Gastroesophageal sphincter (tissue), 4 donors: ENCODE measurements around the gene MED10. TPM values are rescaled to one million over a fixed set of nuclear protein-coding genes. Genes with fewer than 3 reads are reported as not detected.
A peak's percentile ranks its signal among the peaks of the same experiment; 100 is the strongest.

Source experiments
- ATAC-seq: fragments of 150-250 bp; one replicate; pipeline ENCODE4 v1.9.1; 2016; ENCODE audit warnings: mild to moderate bottlenecking, moderate library complexity
- H3K27ac ChIP-seq, 4 donors: fragments of 200-600 bp; sonication (generic) in 3 of 4; 1 replicate in 3 of 4; 2 replicates in 1 of 4; pipeline ENCODE4 v1.5.1; 2016 to 2019
- H3K27me3 ChIP-seq: fragments of 200-600 bp; sonication (generic); one replicate; pipeline ENCODE4 v1.5.1; 2019
- H3K36me3 ChIP-seq, 2 donors: fragments of 200-600 bp; sonication (generic); one replicate each; pipeline ENCODE4 v1.5.1; 2019; ENCODE audit warnings: control low read depth in 1 of 2
- H3K4me1 ChIP-seq, 3 donors: fragments of 200-600 bp; sonication (generic); 1 replicate in 2 of 3; 2 replicates in 1 of 3; pipeline ENCODE4 v1.5.1; 2016 to 2019; ENCODE audit warnings: control low read depth in 2 of 3
- H3K4me3 ChIP-seq, 2 donors: fragments of 200-600 bp; sonication (generic); one replicate each; pipeline ENCODE4 v1.5.1; 2019; ENCODE audit warnings: mild to moderate bottlenecking in 1 of 2, moderate library complexity in 1 of 2
- H3K9me3 ChIP-seq, 3 donors: fragments of 200-600 bp; sonication (generic); one replicate each; pipeline ENCODE4 v1.5.1; 2017 to 2019; ENCODE audit warnings: control low read depth in 2 of 3
- CTCF ChIP-seq, 4 experiments: fragments of 200-600 bp in 2 of 4; fragments of 450-650 bp in 2 of 4; sonication (generic) in 1 of 4; IDR thresholded peaks; one replicate each; pipeline ENCODE4 v1.5.1; 2017 to 2019; ENCODE audit warnings: antibody characterized with exemption in 4 of 4, mild to moderate bottlenecking in 2 of 4, moderate library complexity in 2 of 4
- EP300 ChIP-seq: sonication (generic); formaldehyde crosslinking; IDR thresholded peaks from one replicate; pipeline ENCODE4 v1.6.1; 2017; ENCODE audit warnings: antibody characterized with exemption, mild to moderate bottlenecking
- POLR2A ChIP-seq, 2 donors: fragments of 450-650 bp; IDR thresholded peaks; one replicate each; pipeline ENCODE4 v1.6.1; 2017; ENCODE audit warnings: antibody characterized with exemption in 2 of 2, mild to moderate bottlenecking in 2 of 2, moderate library complexity in 1 of 2
- POLR2AphosphoS5 ChIP-seq: sonication (generic); formaldehyde crosslinking; IDR thresholded peaks from one replicate; pipeline ENCODE4 v1.6.1; 2017; ENCODE audit warnings: antibody characterized with exemption
- WGBS, 2 donors: methylation state at CpG; one replicate each; pipeline ENCODE4 v1.1.5; 2018; ENCODE audit warnings: low coverage in 1 of 2; 5-methylcytosine and 5-hydroxymethylcytosine counted together
- total RNA-seq, 4 donors: library from RNA; depleted of rRNA; stranded (reverse); fragments of >200 nt; gene quantifications; one replicate each; pipeline ENCODE4 v1.1.0, GENCODE V29; 2016

Gene MED10
- total RNA-seq, 4 donors from 2014 or later, result 27.2 to 39.7 (median 34.0) TPM

- TF ChIP-seq POLR2A (IDR thresholded peaks at IDR 0.05), result no peak
- no peak for TF ChIP-seq EP300
- no peak for TF ChIP-seq POLR2AphosphoS5
- no peak for TF ChIP-seq CTCF (IDR thresholded peaks at IDR 0.05)
- Histone ChIP-seq H3K4me1 (no peaks in the 10 kb centered on the region), H3K9me3 (no peaks in the 10 kb centered on the region), H3K27me3 (peaks cover 41% of the 10 kb centered on the region), H3K4me3 (no peak overlapping the region), H3K27ac (no peak overlapping the region), H3K36me3 (no peaks in the 10 kb centered on the region)
- ATAC-seq, result no peak
Observed at GRCh38 chr5:6387970-6388369, 9.6 kb upstream of the MED10 start.

DNA sequence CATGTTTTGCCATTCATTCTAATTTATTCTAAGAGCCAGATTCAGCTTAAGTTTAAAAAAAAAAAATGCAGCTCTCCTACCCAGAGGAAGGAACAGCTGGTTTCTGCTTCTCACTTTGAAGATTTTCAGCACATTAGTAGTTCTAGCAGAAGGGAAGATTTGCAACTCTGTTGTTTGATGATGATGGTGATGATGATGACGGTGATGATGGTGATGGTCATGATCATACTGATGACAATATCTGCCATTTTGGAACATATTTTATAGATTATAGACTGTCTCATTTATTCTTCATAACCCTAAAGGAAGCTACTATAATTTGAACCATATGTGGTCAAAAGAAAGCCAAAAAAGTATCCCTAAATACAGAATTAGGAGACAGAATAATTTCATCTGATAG, 7.9 kb upstream of the MED10 start:
- Histone ChIP-seq H3K27me3 (peaks cover 24% of the 10 kb centered on the region), H3K4me3 (no peak overlapping the region), H3K36me3 (no peaks in the 10 kb centered on the region), H3K9me3 (no peaks in the 10 kb centered on the region), H3K27ac (no peak overlapping the region), H3K4me1 (no peaks in the 10 kb centered on the region)
- TF ChIP-seq POLR2A (IDR thresholded peaks at IDR 0.05) (no peak), CTCF (IDR thresholded peaks at IDR 0.05) (no peak), EP300 (no peak), POLR2AphosphoS5 (no peak)
- 67 to 78% methylated on average over 1 of the region's 1 CpG for whole genome bisulfite sequencing, 2 donors
- ATAC-seq, result no peak

GRCh38 chr5:6384856-6385255, 6.5 kb upstream of the MED10 start:
- no peak for TF ChIP-seq POLR2AphosphoS5
- no peak for TF ChIP-seq CTCF (IDR thresholded peaks at IDR 0.05)
- no peak for TF ChIP-seq EP300
- no peak for TF ChIP-seq POLR2A (IDR thresholded peaks at IDR 0.05)
- 85 to 91% methylated on average over 7 to 9 of the region's 9 CpGs for WGBS, 2 donors
- no peaks in the 10 kb centered on the region for H3K4me1 ChIP-seq
- no peaks in the 10 kb centered on the region for H3K9me3 ChIP-seq
- no peak for ATAC-seq
- H3K4me3 ChIP-seq, result no peak overlapping the region
- H3K27me3 ChIP-seq, result peaks cover 12% of the 10 kb centered on the region
- H3K27ac ChIP-seq, result no peak overlapping the region
- H3K36me3 ChIP-seq, result no peaks in the 10 kb centered on the region

DNA sequence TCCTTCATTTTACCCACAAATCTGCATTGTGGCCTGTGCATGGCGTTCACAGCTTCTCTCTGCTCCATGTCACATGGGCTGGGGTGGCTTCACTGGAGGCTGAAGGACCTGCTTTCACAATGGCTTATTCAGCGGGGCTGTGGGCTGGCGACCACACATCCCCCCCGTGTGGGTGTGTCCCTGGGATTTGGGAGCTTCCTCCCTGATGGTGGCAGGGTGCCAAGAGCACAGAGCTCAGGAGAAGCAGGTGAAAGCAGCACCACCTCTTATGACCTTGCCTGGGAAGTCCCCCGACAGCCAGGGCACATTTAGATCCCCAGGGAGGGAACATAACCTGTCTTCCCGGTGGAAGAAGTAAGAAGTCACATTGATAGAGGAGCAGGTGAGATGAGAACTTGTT, 5.0 kb upstream of the MED10 start:
- no peak for ATAC-seq
- peaks cover 9% of the 10 kb centered on the region for H3K27me3 ChIP-seq
- no peaks in the 10 kb centered on the region for H3K36me3 ChIP-seq
- H3K4me3 ChIP-seq, result no peak overlapping the region
- no peak overlapping the region for H3K27ac ChIP-seq
- H3K9me3 ChIP-seq, result no peaks in the 10 kb centered on the region
- TF ChIP-seq EP300, result no peak
- no peak for TF ChIP-seq CTCF (IDR thresholded peaks at IDR 0.05)
- TF ChIP-seq POLR2AphosphoS5, result no peak
- no peak for TF ChIP-seq POLR2A (IDR thresholded peaks at IDR 0.05)
- 50 to 67% methylated on average over 1 to 4 of the region's 6 CpGs for WGBS, 2 donors
- H3K4me1 ChIP-seq, result peaks cover 0 to 6% (median 0%) of the 10 kb centered on the region in 3 donors

DNA sequence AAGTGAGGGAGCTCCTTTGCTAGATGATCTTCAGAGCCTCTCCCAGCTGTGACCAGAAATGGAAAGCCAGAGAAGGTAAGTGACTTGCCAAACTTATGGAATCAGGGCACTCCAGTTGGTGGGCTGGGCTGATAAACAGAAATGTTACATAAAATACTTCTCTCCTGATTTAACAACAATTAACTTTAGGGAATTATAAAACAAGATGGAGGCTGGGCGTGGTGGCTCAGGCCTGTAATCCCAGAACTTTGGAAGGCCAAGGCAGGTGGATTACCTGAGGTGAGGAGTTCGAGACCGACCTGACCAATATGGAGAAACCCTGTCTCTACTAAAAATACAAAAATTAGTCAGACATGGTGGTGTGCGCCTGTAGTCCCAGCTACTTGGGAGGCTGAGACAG, 899 bp upstream of the MED10 start:
- Histone ChIP-seq H3K36me3 (peaks cover 0 to 27% of the 10 kb centered on the region in 2 donors), H3K9me3 (no peaks in the 10 kb centered on the region), H3K27me3 (no peaks in the 10 kb centered on the region), H3K4me3 (peak overlapping the region; percentile 86 to 96), H3K4me1 (peaks cover 0 to 32% (median 7%) of the 10 kb centered on the region in 3 donors), H3K27ac (peak overlapping the region; percentile 5 to 92 (median 90))
- TF ChIP-seq POLR2A (IDR thresholded peaks at IDR 0.05) (no peak), CTCF (IDR thresholded peaks at IDR 0.05) (no peak), POLR2AphosphoS5 (no peak), EP300 (no peak)
- WGBS, 2 donors, result 86 to 100% methylated on average over 1 to 4 of the region's 4 CpGs
- ATAC-seq, result no peak
